Natural killer cell (primary cell): ENCODE data around the gene CTXN2. TPM values are rescaled to one million over a fixed set of nuclear protein-coding genes. Genes with fewer than 3 reads are reported as not detected.

Experiments
- ATAC-seq, 3 donors: fragments of 150-1000 bp in 2 of 3; fragments of 200-7000 bp in 1 of 3; cut with Tn5 transposase; 1 replicate in 1 of 3; 2 replicates in 2 of 3; pipeline ENCODE4 v1.10.0; 2021; ENCODE audit warnings: mild to moderate bottlenecking in 2 of 3, moderate library complexity in 2 of 3
- DNase-seq, 2 donors: peaks; one replicate each; pipeline versions ENCODE4 v3.0.0 to v3.0.0-alpha.2; 2013 to 2021; ENCODE audit warnings: mixed read lengths in 1 of 2
- H3K27ac ChIP-seq: one replicate; pipeline ENCODE4 v1.5.1; 2013; ENCODE audit warnings: mild to moderate bottlenecking, low read length
- H3K27me3 ChIP-seq: one replicate; pipeline ENCODE4 v1.6.1; 2013; ENCODE audit warnings: low read length; ENCODE audit not compliant: control insufficient read depth, insufficient read depth
- H3K36me3 ChIP-seq: one replicate; pipeline ENCODE4 v1.6.1; 2013; ENCODE audit warnings: low read length; ENCODE audit not compliant: control insufficient read depth, insufficient read depth
- H3K4me1 ChIP-seq: one replicate; pipeline ENCODE4 v1.6.1; 2013; ENCODE audit warnings: low read length; ENCODE audit not compliant: control insufficient read depth, insufficient read depth
- H3K4me3 ChIP-seq: one replicate; pipeline ENCODE4 v1.5.1; 2013; ENCODE audit warnings: low read length
- H3K9me3 ChIP-seq: one replicate; pipeline ENCODE4 v1.6.1; 2013; ENCODE audit warnings: low read length; ENCODE audit not compliant: control insufficient read depth, insufficient read depth
- H3K27ac Mint-ChIP-seq, 2 donors: one replicate each; pipeline ENCODE4 v1.8.0; 2022; ENCODE audit warnings: mild to moderate bottlenecking in 2 of 2, mixed read lengths in 2 of 2, moderate library complexity in 1 of 2
- H3K27me3 Mint-ChIP-seq, 2 donors: one replicate each; pipeline ENCODE4 v1.8.0; 2022; ENCODE audit warnings: low read depth in 2 of 2, mixed read lengths in 2 of 2
- H3K36me3 Mint-ChIP-seq: one replicate; pipeline ENCODE4 v1.8.0; 2022; ENCODE audit warnings: mixed read lengths
- H3K4me1 Mint-ChIP-seq, 2 donors: one replicate each; pipeline ENCODE4 v1.8.0; 2022; ENCODE audit warnings: mixed read lengths in 2 of 2
- H3K4me3 Mint-ChIP-seq: one replicate; pipeline ENCODE4 v1.8.0; 2022; ENCODE audit warnings: mild to moderate bottlenecking, moderate library complexity, mixed read lengths
- H3K9me3 Mint-ChIP-seq, 2 donors: one replicate each; pipeline ENCODE4 v1.8.0; 2022; ENCODE audit warnings: mixed read lengths in 2 of 2
- WGBS: methylation state at CpG from one replicate; pipeline ENCODE4 v1.1.7; 2013; ENCODE audit warnings: missing lambda C conversion rate; ENCODE audit not compliant: insufficient coverage; 5-methylcytosine and 5-hydroxymethylcytosine counted together
- intact Hi-C: fragments of 100-400 bp; cut with micrococcal nuclease; formaldehyde crosslinking; loops from one replicate; pipeline ENCODE4 v1.14.2; 2022
- total RNA-seq, 4 donors: library from RNA; stranded (reverse); fragments of 120-200 nt in 1 of 4; gene quantifications; one replicate each; pipeline versions ENCODE4 v1.2.3 to v1.2.4, GENCODE V29; 2013 to 2022
- TF ChIP-seq, protein P1 (sequence below): fragments of 200-600 bp; IDR thresholded peaks from one replicate; pipeline ENCODE4 v1.8.0; 2022; ENCODE audit warnings: antibody characterized with exemption

Gene CTXN2
- total RNA-seq, 3 donors from 2014 or later (not counting 1 experiment from before 2014, with no cell fraction given), result not detected

DNA sequence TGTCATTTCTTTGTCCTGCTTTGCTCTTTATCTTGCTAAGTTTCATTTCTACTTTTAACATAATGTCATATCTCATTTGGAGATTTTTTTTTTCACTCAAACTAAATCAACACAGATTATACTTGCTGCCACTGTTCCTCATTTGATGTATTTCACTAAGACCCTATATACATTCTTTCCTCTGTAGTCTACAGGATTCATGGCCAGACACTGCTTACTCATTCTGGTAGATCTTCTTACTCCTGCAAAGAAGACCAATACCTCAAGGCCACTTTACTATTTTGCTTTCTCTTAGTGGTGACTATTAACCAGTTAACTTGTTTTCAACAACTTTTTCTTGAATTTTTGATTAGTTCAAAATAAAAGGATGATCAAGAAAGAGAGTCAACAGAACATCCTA lies 44.1 kb upstream of the CTXN2 start:
- no peaks in the 10 kb centered on the region for H3K36me3 Mint-ChIP-seq
- Histone ChIP-seq H3K4me3 (no peak overlapping the region), H3K27me3 (no peaks in the 10 kb centered on the region), H3K4me1 (no peaks in the 10 kb centered on the region), H3K9me3 (no peaks in the 10 kb centered on the region), H3K27ac (no peak overlapping the region), H3K36me3 (peaks cover 3% of the 10 kb centered on the region)
- H3K9me3 Mint-ChIP-seq, result no peaks in the 10 kb centered on the region
- DNase-seq, result no peak
- intact Hi-C loops, result no loop called here
- H3K27me3 Mint-ChIP-seq, result no peaks in the 10 kb centered on the region
- no peaks in the 10 kb centered on the region for H3K4me1 Mint-ChIP-seq
- H3K27ac Mint-ChIP-seq, result no peak overlapping the region
- TF ChIP-seq, protein P1, sequence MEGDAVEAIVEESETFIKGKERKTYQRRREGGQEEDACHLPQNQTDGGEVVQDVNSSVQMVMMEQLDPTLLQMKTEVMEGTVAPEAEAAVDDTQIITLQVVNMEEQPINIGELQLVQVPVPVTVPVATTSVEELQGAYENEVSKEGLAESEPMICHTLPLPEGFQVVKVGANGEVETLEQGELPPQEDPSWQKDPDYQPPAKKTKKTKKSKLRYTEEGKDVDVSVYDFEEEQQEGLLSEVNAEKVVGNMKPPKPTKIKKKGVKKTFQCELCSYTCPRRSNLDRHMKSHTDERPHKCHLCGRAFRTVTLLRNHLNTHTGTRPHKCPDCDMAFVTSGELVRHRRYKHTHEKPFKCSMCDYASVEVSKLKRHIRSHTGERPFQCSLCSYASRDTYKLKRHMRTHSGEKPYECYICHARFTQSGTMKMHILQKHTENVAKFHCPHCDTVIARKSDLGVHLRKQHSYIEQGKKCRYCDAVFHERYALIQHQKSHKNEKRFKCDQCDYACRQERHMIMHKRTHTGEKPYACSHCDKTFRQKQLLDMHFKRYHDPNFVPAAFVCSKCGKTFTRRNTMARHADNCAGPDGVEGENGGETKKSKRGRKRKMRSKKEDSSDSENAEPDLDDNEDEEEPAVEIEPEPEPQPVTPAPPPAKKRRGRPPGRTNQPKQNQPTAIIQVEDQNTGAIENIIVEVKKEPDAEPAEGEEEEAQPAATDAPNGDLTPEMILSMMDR, result no peak
- H3K4me3 Mint-ChIP-seq, result no peak overlapping the region
- ATAC-seq, result no peak

DNA sequence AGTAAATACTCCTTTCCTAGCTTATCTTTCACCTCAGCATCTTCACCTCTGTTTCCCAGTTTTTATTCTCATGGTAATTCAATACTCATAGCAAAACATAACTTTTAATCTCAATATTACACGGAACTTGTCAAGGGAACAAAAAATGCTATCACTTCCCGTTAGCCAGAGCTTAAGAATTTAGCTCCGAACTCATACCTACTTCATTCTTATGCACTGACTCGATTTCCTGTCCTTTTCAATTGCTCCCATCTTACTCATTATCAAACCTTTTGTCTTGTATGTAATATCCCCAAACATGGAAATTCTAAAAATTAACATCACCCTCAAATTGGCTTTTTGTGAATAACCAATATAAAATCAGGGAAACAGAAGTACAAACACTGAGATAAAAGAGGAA lies 41.6 kb upstream of the CTXN2 start:
- no peaks in the 10 kb centered on the region for H3K36me3 Mint-ChIP-seq
- Histone ChIP-seq H3K36me3 (peaks cover 3% of the 10 kb centered on the region), H3K27me3 (no peaks in the 10 kb centered on the region), H3K4me3 (no peak overlapping the region), H3K27ac (no peak overlapping the region), H3K9me3 (no peaks in the 10 kb centered on the region), H3K4me1 (no peaks in the 10 kb centered on the region)
- no peaks in the 10 kb centered on the region for H3K9me3 Mint-ChIP-seq
- no peaks in the 10 kb centered on the region for H3K4me1 Mint-ChIP-seq
- intact Hi-C loops, result no loop called here
- H3K27ac Mint-ChIP-seq, result no peak overlapping the region
- ATAC-seq, result no peak
- H3K4me3 Mint-ChIP-seq, result no peak overlapping the region
- DNase-seq, result no peak
- no peaks in the 10 kb centered on the region for H3K27me3 Mint-ChIP-seq
- WGBS, result 90% methylated on average over 4 of the region's 4 CpGs
- TF ChIP-seq, protein P1, result no peak

DNA sequence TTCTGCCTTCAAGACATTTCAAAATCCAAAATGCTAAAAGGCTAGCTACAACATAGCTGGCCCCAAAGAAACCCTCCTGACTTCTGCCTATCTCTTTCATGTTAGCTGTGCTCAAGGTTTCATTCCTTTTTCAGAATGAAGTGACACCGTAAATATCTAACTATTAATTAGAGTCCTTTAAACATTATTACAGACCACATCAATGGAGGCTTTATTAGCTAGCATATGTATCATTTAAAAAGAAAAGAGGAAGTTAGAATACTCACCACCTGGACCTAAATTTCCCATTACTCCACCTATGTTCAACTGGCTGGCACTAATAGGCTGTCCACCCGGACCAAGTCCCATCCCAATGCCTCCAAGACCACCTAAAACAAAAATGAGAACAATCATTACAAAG lies 37.9 kb upstream of the CTXN2 start:
- ATAC-seq (no peak), DNase-seq (no peak)
- intact Hi-C loops, result no loop called here
- H3K27ac ChIP-seq, result no peak overlapping the region
- Mint-ChIP-seq H3K27me3 (no peaks in the 10 kb centered on the region), H3K9me3 (peaks cover 0 to 2% of the 10 kb centered on the region in 2 donors), H3K4me1 (no peaks in the 10 kb centered on the region), H3K36me3 (no peaks in the 10 kb centered on the region), H3K4me3 (no peak overlapping the region), H3K27ac (no peak overlapping the region)
- TF ChIP-seq, protein P1, result no peak
- no CpG with 5 or more reads among the region's 2 CpGs for WGBS
- no peaks in the 10 kb centered on the region for H3K9me3 ChIP-seq
- H3K27me3 ChIP-seq, result no peaks in the 10 kb centered on the region
- no peaks in the 10 kb centered on the region for H3K4me1 ChIP-seq
- H3K4me3 ChIP-seq, result no peak overlapping the region
- peaks cover 3% of the 10 kb centered on the region for H3K36me3 ChIP-seq

DNA sequence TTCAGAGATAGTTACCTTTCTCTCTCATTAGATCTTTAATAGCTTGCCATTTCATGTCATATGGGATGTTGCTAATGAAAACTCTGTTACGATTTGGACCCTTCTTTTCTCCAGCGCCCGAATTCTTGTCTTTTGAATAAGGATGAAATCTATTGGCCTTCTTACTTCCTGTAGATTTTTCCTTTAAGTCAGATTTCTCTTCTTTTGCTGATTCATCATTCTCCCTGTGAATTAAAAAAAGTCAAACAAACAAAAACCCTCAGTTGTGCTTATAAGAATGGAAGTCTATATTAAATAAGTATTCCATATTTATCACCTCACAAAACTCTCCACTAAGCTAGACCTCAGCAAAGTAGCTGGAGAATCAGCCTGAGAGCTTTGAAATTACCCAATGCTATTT lies 22.8 kb upstream of the CTXN2 start:
- no peak for DNase-seq
- H3K27ac ChIP-seq, result no peak overlapping the region
- TF ChIP-seq, protein P1, result no peak
- ATAC-seq, result no peak
- no peaks in the 10 kb centered on the region for H3K9me3 ChIP-seq
- Mint-ChIP-seq H3K27me3 (no peaks in the 10 kb centered on the region), H3K36me3 (peaks cover 6% of the 10 kb centered on the region), H3K27ac (no peak overlapping the region), H3K4me1 (no peaks in the 10 kb centered on the region), H3K9me3 (peaks cover 0 to 2% of the 10 kb centered on the region in 2 donors), H3K4me3 (no peak overlapping the region)
- intact Hi-C loops, result no loop called here
- H3K4me1 ChIP-seq, result no peaks in the 10 kb centered on the region
- 61% methylated on average over 3 of the region's 3 CpGs for WGBS
- no peak overlapping the region for H3K4me3 ChIP-seq
- H3K27me3 ChIP-seq, result no peaks in the 10 kb centered on the region
- H3K36me3 ChIP-seq, result no peaks in the 10 kb centered on the region
